Activated effector memory CD4-positive, alpha-beta T cell treated with anti-CD3 and anti-CD28 coated beads, Interleukin-2, amount 50 U/mL, for 16 hours (primary cell): ENCODE measurements around the gene KIF16B.

Source experiments
- DNase-seq: peaks from one replicate; pipeline ENCODE4 v3.0.0-alpha.2; 2020

Gene KIF16B

DNA sequence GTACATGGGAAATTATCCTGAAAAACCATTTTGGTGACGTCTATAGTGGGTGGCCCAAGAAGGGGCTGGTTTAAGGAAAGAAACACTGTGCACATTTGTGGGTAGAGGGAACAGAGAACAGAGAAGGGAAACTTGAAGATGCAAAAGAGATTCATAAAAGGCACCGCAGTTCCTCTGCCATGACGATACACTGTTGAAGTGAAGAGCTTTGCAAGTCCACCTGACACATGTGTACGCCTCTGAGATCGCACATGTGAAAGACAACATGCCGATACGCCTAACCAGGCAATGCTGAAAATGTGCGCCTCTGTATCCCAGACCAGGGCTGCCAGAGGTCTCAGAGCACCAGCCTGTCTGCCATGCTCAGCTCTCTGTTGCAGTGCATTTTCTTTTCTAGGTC is 180.9 kb downstream of the KIF16B start:
- no peak for DNase-seq

- DNase-seq: no peak
Measured at GRCh38 chr20:16390991-16391390, 182.3 kb downstream of the KIF16B start.

DNA sequence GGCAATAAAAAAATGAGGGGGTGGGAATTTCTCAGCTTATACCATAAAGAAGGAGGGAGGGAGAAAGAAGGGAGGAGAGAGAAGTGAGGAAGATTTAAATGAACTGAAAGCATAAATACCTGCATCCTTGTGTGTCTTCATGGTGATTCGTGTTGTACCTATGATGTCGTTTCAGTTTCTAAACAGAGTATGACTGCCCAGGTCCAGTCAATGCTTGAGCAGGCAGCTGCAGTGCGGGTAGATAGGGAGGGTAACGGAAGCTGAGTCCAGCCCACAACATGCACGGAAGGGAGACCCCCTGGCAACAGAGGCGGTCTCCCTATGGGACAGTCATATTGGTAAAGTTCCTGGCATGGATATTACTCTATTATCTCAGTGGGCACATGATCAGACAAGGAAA is 184.5 kb downstream of the KIF16B start:
- DNase-seq: no peak

DNA sequence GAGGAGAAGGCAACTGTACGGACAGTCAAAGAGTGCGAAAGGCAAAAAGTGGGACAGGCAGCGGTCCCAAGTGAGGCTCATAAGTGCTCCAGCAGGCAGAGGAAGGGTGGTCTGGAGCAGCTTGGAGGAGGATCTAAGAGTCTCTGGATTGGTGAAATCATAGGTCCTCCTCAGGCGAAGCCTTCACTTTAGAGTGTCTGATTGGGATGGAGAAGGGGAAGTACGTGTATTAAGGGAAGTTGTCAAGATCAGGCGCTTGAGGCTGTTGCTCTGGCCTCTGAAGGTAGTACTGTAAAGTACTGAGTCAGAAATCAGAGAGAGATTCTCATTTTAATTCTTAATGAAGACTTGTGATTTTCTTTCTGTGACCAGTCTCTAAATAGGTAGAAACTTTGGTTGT is 185.6 kb downstream of the KIF16B start:
- no peak for DNase-seq

GRCh38 chr20:16385891-16386290 is 187.4 kb downstream of the KIF16B start:
- DNase-seq: no peak

GRCh38 chr20:16385462-16385861 is 187.8 kb downstream of the KIF16B start:
- no peak for DNase-seq

DNA sequence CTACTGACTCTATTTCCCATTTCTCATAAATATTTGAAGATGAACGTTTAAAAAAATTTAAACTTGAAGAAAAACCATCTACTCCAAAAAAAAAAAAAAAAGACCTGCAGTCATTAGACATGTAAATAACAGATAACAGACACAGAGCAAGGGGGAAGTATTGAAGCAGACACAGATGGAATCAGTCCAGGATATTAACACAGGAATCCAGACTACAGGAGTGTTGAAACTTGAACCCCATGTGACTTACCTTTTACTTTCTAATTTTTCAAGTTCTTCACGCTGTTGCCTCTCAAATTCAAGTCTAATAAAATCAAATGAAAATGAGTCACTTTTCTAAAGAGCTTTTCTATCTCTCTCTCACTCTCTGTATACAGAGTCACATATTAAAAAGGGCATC is 191.8 kb downstream of the KIF16B start:
- DNase-seq: no peak

GRCh38 chr20:16378712-16379370 is 194.4 kb downstream of the KIF16B start:
- no peak for DNase-seq

- no peak for DNase-seq
Measured at GRCh38 chr20:16378122-16378521, 195.1 kb downstream of the KIF16B start.

DNA sequence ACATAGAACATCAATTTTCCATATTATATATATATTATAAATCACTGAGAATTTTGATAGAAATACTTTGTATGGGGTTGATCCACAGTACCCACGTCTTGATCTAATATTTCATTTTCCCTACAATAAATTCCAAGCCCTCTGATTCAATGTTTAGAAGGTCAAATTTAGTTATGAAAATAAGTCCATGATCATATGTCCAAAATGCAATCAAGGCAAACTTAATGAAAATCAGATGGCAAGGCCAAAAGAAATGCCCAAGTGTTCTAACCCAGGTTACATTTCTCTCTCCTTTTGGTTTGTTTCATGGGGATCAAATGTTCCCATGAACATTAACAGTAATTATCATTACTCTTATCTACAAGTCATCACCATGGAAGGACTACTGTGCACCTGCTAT is 203.8 kb downstream of the KIF16B start:
- DNase-seq: no peak

- DNase-seq: no peak
Measured at GRCh38 chr20:16368645-16369292, 204.5 kb downstream of the KIF16B start.

GRCh38 chr20:16367948-16368560 is 205.2 kb downstream of the KIF16B start:
- no peak for DNase-seq

DNA sequence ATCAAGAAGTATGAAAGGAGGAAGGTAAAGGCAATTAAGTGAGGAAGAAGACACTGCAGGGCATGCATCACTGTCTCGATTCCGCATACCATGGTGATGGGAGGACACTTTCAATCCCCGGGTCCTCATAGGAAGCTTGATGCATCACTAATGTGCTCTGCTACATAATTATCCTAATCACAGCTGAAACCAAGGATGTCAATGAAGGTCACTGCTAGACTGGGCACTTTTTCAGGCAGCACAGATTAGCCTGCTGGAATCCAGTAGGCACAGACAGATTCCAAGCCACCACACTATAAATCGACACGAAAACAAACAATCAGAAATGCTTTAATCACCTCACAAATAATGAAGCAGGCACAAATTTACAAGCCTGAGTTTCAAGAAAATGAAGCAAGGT is 206.7 kb downstream of the KIF16B start:
- no peak for DNase-seq

- DNase-seq: no peak
Measured at GRCh38 chr20:16364320-16364687, 208.9 kb downstream of the KIF16B start.

- no peak for DNase-seq
Measured at GRCh38 chr20:16363506-16364319, 209.5 kb downstream of the KIF16B start.

- DNase-seq: no peak
Measured at GRCh38 chr20:16362642-16363041, 210.6 kb downstream of the KIF16B start.

DNA sequence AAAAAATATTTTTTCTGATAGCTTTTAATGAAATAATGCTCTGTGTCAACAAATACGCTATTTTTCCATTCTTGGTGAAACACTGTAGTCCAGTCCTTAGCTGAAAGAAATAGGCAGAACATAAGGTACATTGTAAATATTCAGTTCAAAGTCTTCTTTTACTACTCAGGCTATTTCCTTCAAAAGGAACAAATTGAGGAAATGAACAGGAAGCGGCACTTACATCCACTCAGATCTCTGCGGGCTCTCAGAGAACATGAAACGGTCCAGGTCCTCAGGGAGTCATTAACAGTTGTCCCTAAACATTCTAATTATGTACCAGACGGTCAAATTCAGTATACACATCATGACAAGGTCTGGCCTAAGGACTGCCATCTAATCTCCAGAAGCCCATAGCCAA is 212.6 kb downstream of the KIF16B start:
- DNase-seq: no peak

GRCh38 chr20:16353417-16353781 is 219.8 kb downstream of the KIF16B start:
- no peak for DNase-seq

DNA sequence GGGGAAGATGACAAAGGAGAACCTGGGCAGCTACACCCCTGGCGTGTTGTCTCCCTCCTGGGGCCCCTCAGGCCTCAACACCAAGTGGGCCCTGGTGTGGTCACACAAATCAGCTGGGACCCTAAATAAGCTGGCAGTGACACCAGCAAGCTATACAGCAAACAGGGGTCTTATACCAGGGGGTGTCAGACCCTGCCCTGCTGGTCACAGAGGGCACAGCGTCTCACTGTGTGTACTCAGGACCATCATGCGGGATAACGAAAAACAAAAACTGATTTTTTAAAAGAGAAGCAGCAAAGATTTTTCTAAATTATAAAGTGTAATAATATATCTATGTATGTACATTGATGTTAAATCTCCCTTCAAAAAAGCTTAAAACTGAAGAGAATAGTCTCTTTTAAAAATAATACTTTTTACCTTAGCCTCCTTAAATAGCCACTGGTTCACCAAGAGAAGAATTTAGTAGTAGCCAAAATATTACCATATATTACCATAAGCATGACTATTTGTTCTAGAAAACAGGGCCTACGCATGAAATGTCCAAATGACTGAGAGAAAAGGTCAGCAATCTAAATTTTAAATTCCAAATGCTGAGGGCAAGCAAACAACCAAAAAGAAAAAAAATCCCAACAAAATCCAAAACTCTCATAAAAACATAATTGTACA is 220.4 kb downstream of the KIF16B start:
- DNase-seq: no peak

GRCh38 chr20:16352321-16352720 is 220.9 kb downstream of the KIF16B start:
- no peak for DNase-seq

DNA sequence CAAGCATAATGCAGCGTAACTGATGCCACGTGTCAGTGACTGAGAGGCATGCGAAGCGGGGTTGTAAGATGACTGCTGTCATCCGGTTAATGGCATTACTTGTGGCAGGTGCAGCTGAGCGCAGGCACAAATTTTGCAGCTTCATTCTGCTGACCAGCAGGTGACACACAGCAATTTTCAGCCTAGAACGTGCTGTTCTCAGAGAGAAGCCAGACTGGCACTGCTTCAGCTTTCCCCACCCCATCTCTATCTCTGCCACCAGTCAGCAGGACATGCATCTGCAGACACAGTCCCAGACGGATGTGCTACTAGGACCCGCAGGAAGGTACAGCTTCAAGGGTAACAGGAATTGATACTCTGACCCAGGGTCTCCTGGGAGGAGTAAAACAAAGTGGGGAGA is 221.8 kb downstream of the KIF16B start:
- DNase-seq: no peak

DNA sequence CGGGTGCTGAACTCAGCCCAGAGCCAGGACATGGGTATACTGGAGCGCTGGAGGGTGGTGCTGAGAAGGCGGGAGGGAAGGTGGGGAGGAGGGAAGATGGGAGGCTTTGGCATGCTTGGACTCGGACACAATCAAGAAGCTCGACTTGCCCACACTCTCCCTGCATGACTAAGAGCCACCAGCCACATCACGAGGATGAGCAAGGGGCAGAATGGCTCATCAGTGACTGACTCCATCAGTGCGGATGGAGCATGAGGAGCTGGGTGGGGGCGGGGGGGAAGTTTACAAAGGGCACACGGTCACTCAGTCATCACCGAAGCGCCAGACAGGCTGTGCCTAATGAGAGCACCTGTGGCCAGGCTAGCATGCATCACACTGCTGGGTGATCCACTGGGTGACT is 222.8 kb downstream of the KIF16B start:
- DNase-seq: no peak
